Neutrophil (primary cell): ENCODE measurements around the gene ATP6V0C.

ENCODE experiments used
- H3K27ac ChIP-seq: fragments of 200-600 bp; sonication (generic); 2 replicates; pipeline ENCODE4 v1.5.1; 2016; ENCODE audit warnings: mild to moderate bottlenecking, moderate library complexity
- H3K27me3 ChIP-seq: fragments of 200-600 bp; sonication (generic); 2 replicates; pipeline ENCODE4 v1.6.0; 2016; ENCODE audit warnings: mild to moderate bottlenecking
- H3K36me3 ChIP-seq: fragments of 200-600 bp; sonication (generic); 2 replicates; pipeline ENCODE4 v1.5.1; 2017
- H3K4me1 ChIP-seq, 2 experiments: fragments of 200-600 bp in 1 of 2; sonication (generic) in 1 of 2; 1 replicate in 1 of 2; 2 replicates in 1 of 2; pipeline versions ENCODE4 v1.5.1 to v1.6.1; 2013 to 2016; ENCODE audit warnings: low read depth in 1 of 2, low read length in 1 of 2, mild to moderate bottlenecking in 1 of 2, moderate library complexity in 1 of 2; ENCODE audit not compliant: control insufficient read depth in 1 of 2, insufficient read depth in 1 of 2
- H3K4me3 ChIP-seq, 2 experiments: fragments of 200-600 bp in 1 of 2; sonication (generic) in 1 of 2; 1 replicate in 1 of 2; 2 replicates in 1 of 2; pipeline ENCODE4 v1.5.1; 2013 to 2016; ENCODE audit warnings: low read depth in 1 of 2, low read length in 1 of 2, mild to moderate bottlenecking in 1 of 2, moderate library complexity in 1 of 2
- H3K9me3 ChIP-seq: fragments of 200-600 bp; sonication (generic); 2 replicates; pipeline ENCODE4 v1.5.1; 2016
- TF ChIP-seq, protein P1 (sequence below): fragments of 200-600 bp; sonication (generic); IDR thresholded peaks from 2 replicates; pipeline ENCODE4 v1.5.1; 2016; ENCODE audit warnings: antibody characterized with exemption

ATP6V0C gene

DNA sequence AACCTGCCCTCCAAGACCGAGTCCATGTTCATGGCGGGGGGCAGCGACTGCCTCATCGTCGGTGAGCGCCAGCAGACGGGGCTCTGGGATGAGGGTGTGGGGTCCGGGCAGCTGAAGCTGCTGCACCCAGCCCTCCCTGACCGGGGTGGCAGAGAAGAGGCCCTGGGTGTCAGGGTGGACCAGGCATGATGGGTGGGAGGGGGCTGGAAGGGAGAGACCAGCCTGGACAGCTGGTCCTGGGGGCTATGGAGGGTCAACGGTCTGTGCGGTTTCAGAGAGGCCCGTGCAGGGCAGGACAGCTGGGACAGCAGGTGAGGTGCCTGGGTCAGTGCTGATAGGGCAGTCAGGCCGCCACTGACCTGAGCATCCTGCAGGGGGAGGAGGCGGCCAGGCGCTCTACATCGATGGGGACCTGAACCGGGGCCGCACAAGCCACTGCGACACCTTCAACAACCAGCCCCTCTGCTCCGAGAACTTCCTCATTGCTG is 13.3 kb upstream of the ATP6V0C start:
- Histone ChIP-seq H3K4me1 (peaks cover 21 to 26% of the 10 kb centered on the region in 2 experiments), H3K9me3 (no peaks in the 10 kb centered on the region), H3K27ac (no peak overlapping the region), H3K4me3 (no peak overlapping the region), H3K27me3 (no peaks in the 10 kb centered on the region), H3K36me3 (peaks cover 16% of the 10 kb centered on the region)
- TF ChIP-seq, protein P1, sequence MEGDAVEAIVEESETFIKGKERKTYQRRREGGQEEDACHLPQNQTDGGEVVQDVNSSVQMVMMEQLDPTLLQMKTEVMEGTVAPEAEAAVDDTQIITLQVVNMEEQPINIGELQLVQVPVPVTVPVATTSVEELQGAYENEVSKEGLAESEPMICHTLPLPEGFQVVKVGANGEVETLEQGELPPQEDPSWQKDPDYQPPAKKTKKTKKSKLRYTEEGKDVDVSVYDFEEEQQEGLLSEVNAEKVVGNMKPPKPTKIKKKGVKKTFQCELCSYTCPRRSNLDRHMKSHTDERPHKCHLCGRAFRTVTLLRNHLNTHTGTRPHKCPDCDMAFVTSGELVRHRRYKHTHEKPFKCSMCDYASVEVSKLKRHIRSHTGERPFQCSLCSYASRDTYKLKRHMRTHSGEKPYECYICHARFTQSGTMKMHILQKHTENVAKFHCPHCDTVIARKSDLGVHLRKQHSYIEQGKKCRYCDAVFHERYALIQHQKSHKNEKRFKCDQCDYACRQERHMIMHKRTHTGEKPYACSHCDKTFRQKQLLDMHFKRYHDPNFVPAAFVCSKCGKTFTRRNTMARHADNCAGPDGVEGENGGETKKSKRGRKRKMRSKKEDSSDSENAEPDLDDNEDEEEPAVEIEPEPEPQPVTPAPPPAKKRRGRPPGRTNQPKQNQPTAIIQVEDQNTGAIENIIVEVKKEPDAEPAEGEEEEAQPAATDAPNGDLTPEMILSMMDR = no peak

DNA sequence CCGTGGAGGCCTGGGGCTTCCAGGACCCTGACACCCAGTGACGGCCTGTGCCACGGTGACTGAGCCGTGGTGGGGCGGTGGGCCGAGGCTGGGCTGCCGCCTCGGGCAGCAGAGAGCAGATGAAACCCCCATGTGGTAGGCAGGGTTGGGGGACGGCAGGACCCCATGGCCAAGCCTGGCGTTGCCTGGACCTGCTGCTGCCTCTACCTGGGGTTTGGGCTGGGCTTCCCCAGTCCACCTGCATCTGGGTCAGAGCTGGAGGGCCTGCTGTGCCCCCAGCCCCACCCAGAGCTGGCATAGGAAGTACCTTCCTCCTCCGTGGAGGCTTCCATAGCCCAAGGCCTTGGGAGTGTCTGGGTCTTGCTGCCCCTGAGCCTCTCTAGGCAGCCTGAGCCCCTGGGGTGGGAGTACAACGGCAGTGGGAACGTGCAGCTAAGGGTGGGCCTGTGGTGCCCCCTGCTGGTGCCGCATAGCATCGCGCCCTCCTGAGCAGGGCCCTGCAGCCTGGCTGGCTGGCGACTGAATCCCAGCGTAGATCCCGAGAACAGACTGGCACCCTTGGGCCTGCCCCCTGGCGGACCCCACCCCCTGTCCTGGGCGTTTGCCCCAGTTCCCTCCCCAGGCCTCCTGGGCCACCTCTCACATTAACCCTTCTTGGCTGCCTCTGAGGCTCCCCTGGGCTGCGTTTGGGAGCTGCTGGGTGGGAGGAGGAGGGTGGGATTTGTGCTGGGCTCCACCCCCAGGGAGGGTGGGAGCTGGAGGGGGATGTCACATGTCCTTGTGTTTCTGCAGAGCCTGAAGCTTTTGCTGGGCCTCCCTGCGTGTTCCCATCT is 12.6 kb upstream of the ATP6V0C start:
- peaks cover 16% of the 10 kb centered on the region for H3K36me3 ChIP-seq
- no peaks in the 10 kb centered on the region for H3K9me3 ChIP-seq
- TF ChIP-seq, protein P1 = peak; percentile 96
- H3K27me3 ChIP-seq = no peaks in the 10 kb centered on the region
- H3K4me1 ChIP-seq = peaks cover 21 to 29% of the 10 kb centered on the region in 2 experiments
- H3K27ac ChIP-seq = peak overlapping the region; percentile 16
- no peak overlapping the region for H3K4me3 ChIP-seq

DNA sequence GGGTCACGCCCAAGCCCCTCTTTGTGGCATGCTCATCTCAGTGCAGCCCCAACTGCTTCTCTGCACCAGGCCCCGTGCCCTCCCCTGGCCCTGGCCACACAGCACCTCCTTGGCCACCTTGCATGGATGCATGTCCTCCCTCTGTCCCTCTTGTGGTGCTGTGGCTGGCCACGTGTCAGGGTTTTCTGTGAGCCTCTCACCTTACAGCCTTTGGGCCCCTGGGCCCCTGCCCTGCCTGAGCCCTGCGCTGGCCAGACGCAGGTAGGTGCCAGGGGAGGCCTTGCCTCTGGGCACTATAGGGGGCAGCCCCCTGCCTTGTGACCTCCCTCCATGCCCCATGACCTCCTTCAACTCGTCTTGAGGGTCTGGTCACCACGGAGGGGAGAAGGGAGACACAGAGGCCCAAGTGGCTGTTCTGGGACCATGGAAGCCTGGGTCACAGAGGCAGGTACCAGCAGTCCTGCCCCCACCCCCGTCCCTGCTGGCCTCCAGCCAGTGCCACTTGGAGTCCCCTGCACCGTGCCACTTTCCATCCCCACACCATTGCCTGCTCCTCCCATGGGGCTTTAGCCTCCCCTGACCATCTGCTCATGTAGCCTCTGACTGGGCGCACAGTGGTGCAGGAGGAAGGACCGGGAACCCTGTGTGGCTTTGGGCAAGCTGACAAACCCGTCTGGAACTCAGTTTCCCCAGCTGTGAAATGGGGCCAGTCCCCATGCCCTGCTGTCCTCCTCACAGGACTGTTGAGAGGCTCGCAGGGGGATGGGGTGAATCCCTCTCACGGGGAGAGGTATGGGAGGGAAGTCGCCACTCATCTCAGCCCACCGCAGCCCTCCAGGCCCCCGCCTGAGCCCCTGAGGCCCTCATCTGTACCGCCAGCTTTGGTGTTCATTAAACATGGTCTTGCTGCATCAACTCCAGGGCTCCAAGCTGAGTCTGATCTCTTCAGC is 11.5 kb upstream of the ATP6V0C start:
- TF ChIP-seq, protein P1 = no peak
- H3K36me3 ChIP-seq = peaks cover 5% of the 10 kb centered on the region
- H3K9me3 ChIP-seq = no peaks in the 10 kb centered on the region
- peaks cover 30 to 39% of the 10 kb centered on the region in 2 experiments for H3K4me1 ChIP-seq
- no peaks in the 10 kb centered on the region for H3K27me3 ChIP-seq
- H3K27ac ChIP-seq = peak overlapping the region; percentile 38
- no peak overlapping the region for H3K4me3 ChIP-seq

DNA sequence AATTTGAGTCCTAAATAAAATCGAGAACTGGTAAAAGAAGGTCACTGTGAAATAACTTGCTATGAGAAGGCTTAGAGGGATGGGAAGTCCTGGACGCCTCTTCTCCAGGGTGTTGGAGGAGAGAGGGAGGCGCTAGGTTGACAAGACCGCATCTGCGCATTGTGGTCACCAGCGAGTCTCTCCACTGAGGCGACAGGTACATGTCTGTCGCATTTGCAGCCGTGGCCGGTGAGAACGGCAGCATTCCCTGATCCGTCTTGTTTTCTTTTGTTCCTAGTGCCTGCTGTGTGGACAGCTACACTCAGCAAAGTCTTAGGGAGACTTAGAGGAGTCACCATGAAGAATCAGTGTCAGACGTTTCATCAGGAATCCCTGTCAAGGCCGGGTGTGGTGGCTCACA is 8.1 kb upstream of the ATP6V0C start:
- H3K36me3 ChIP-seq = no peaks in the 10 kb centered on the region
- H3K27ac ChIP-seq = no peak overlapping the region
- no peaks in the 10 kb centered on the region for H3K27me3 ChIP-seq
- H3K9me3 ChIP-seq = no peaks in the 10 kb centered on the region
- TF ChIP-seq, protein P1 = no peak
- H3K4me3 ChIP-seq = no peak overlapping the region
- peaks cover 59 to 69% of the 10 kb centered on the region in 2 experiments for H3K4me1 ChIP-seq

DNA sequence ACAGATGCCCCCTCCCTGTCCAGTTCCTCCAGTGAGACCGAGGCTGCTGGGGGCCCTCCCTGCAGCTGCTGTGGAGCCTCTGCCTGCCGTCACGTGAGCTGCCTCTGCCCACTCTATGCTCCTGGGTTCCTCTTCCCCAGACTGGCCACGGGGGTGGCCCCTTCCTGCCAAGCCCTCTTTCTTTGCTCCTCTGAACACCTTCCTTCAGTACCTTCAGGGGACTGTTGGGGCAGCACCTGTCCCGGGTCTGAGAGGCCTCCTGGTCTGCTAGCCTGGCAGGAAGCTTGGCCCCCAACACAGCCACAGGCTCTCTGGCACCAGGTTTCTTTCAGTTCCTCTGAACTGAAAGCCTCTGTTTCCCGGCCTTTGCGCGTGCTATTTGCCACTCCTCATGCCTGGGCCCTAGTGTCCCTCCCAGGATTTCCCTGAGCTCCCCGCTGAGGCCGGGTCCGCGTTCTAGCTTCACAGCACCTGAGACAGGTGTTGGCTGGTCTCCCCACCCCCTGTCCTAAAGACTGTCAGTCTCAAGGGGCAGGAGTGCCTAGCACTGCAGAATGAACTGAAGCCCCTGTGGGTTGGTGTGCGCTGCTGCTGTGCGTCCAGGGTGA is 6.6 kb upstream of the ATP6V0C start:
- TF ChIP-seq, protein P1 = peak; percentile 11
- no peaks in the 10 kb centered on the region for H3K27me3 ChIP-seq
- peak overlapping the region; percentile 88 for H3K27ac ChIP-seq
- no peaks in the 10 kb centered on the region for H3K9me3 ChIP-seq
- peaks cover 52 to 60% of the 10 kb centered on the region in 2 experiments for H3K4me1 ChIP-seq
- peak overlapping the region; percentile 40 to 51 for H3K4me3 ChIP-seq
- H3K36me3 ChIP-seq = no peaks in the 10 kb centered on the region
